Astrocyte (in vitro differentiated cells and primary cell): ENCODE data around the gene KRT6B. TPM values are rescaled to one million over a fixed set of nuclear protein-coding genes. Genes with fewer than 3 reads are reported as not detected.

Experiments used
- DNase-seq: peaks from one replicate; pipeline ENCODE4 v3.0.0-alpha.2; 2010; ENCODE audit warnings: low read depth
- FAIRE-seq: peaks from 2 replicates; lab custom pipeline; 2011; peaks lifted over from hg19 to GRCh38; lab: Jason Lieb, UNC
- H2AFZ ChIP-seq: 2 replicates; pipeline ENCODE4 v1.6.0; 2012; ENCODE audit warnings: low read depth, low read length, inconsistent platforms
- H3K27ac ChIP-seq: 2 replicates; pipeline ENCODE4 v1.5.1; 2011; ENCODE audit warnings: low read depth, low read length, inconsistent platforms
- H3K27me3 ChIP-seq: 2 replicates; pipeline ENCODE4 v1.6.0; 2011; ENCODE audit warnings: low read length, inconsistent platforms; ENCODE audit not compliant: insufficient read depth
- H3K36me3 ChIP-seq: 2 replicates; pipeline ENCODE4 v1.5.1; 2011; ENCODE audit warnings: low read length, inconsistent platforms; ENCODE audit not compliant: insufficient read depth
- H3K4me1 ChIP-seq: 2 replicates; pipeline ENCODE4 v1.5.1; 2011; ENCODE audit warnings: low read length, inconsistent platforms; ENCODE audit not compliant: insufficient read depth
- H3K4me2 ChIP-seq: 2 replicates; pipeline ENCODE4 v1.6.0; 2012; ENCODE audit warnings: low read length, inconsistent platforms
- H3K4me3 ChIP-seq: 2 replicates; pipeline ENCODE4 v1.5.1; 2011; ENCODE audit warnings: low read depth, mild to moderate bottlenecking, low read length, inconsistent platforms; ENCODE audit not compliant: insufficient read depth
- H3K79me2 ChIP-seq: 2 replicates; pipeline ENCODE4 v1.6.0; 2012; ENCODE audit warnings: mild to moderate bottlenecking, low read length, inconsistent platforms; ENCODE audit not compliant: insufficient read depth
- H3K9ac ChIP-seq: 2 replicates; pipeline ENCODE4 v1.6.0; 2012; ENCODE audit warnings: mild to moderate bottlenecking, low read length, inconsistent platforms
- H3K9me3 ChIP-seq: 2 replicates; pipeline ENCODE4 v1.5.1; 2012; ENCODE audit warnings: low read depth, mild to moderate bottlenecking, low read length, inconsistent platforms; ENCODE audit not compliant: insufficient read depth
- H4K20me1 ChIP-seq: 2 replicates; pipeline ENCODE4 v1.6.0; 2012; ENCODE audit warnings: low read length, inconsistent platforms; ENCODE audit not compliant: insufficient read depth
- H3K27ac Mint-ChIP-seq: one replicate; pipeline ENCODE4 v1.8.0; 2021; ENCODE audit warnings: mild to moderate bottlenecking, mixed read lengths; ENCODE audit not compliant: unreplicated experiment
- H3K27me3 Mint-ChIP-seq: one replicate; pipeline ENCODE4 v1.8.0; 2021; ENCODE audit warnings: low read depth, mixed read lengths; ENCODE audit not compliant: unreplicated experiment
- H3K36me3 Mint-ChIP-seq: one replicate; pipeline ENCODE4 v1.8.0; 2021; ENCODE audit warnings: low read depth, mixed read lengths; ENCODE audit not compliant: unreplicated experiment
- H3K4me1 Mint-ChIP-seq: one replicate; pipeline ENCODE4 v1.8.0; 2021; ENCODE audit warnings: low read depth, mixed read lengths; ENCODE audit not compliant: unreplicated experiment
- H3K4me3 Mint-ChIP-seq: one replicate; pipeline ENCODE4 v1.8.0; 2021; ENCODE audit warnings: mild to moderate bottlenecking, moderate library complexity, mixed read lengths; ENCODE audit not compliant: unreplicated experiment
- H3K9me3 Mint-ChIP-seq: one replicate; pipeline ENCODE4 v1.8.0; 2021; ENCODE audit warnings: mild to moderate bottlenecking, mixed read lengths; ENCODE audit not compliant: unreplicated experiment
- EZH2 ChIP-seq: IDR thresholded peaks from 2 replicates; pipeline ENCODE4 v1.6.1; 2012; ENCODE audit warnings: mild to moderate bottlenecking, low read length, inconsistent platforms; ENCODE audit not compliant: insufficient read depth
- total RNA-seq: library from RNA; stranded (reverse); gene quantifications from 2 replicates; pipeline ENCODE4 v1.2.1, GENCODE V29; 2021
- TF ChIP-seq, protein P1 (sequence below): IDR thresholded peaks from 2 replicates; pipeline ENCODE4 v1.5.1; 2011; ENCODE audit warnings: low read depth, mild to moderate bottlenecking, inconsistent platforms, low read length, moderate library complexity; ENCODE audit not compliant: insufficient read depth

KRT6B gene
- total RNA-seq, 1 donor from 2014 or later, result not detected

GRCh38 chr12:52458861-52459260, 6.9 kb upstream of the KRT6B start:
- H3K4me2 ChIP-seq, result no peak overlapping the region
- no peak overlapping the region for H3K9ac ChIP-seq
- no peak overlapping the region for H3K4me3 ChIP-seq
- H2AFZ ChIP-seq, result no peak overlapping the region
- FAIRE-seq, result no peak
- H3K9me3 ChIP-seq, result no peaks in the 10 kb centered on the region
- no peak overlapping the region for H3K4me3 Mint-ChIP-seq
- H3K27me3 Mint-ChIP-seq, result peaks cover 3% of the 10 kb centered on the region
- peaks cover 3% of the 10 kb centered on the region for H3K27me3 ChIP-seq
- no peaks in the 10 kb centered on the region for H3K36me3 Mint-ChIP-seq
- TF ChIP-seq, protein P1, sequence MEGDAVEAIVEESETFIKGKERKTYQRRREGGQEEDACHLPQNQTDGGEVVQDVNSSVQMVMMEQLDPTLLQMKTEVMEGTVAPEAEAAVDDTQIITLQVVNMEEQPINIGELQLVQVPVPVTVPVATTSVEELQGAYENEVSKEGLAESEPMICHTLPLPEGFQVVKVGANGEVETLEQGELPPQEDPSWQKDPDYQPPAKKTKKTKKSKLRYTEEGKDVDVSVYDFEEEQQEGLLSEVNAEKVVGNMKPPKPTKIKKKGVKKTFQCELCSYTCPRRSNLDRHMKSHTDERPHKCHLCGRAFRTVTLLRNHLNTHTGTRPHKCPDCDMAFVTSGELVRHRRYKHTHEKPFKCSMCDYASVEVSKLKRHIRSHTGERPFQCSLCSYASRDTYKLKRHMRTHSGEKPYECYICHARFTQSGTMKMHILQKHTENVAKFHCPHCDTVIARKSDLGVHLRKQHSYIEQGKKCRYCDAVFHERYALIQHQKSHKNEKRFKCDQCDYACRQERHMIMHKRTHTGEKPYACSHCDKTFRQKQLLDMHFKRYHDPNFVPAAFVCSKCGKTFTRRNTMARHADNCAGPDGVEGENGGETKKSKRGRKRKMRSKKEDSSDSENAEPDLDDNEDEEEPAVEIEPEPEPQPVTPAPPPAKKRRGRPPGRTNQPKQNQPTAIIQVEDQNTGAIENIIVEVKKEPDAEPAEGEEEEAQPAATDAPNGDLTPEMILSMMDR, result no peak
- TF ChIP-seq EZH2, result no peak
- H3K4me1 ChIP-seq, result no peaks in the 10 kb centered on the region
- H3K36me3 ChIP-seq, result no peaks in the 10 kb centered on the region
- no peaks in the 10 kb centered on the region for H3K9me3 Mint-ChIP-seq
- H4K20me1 ChIP-seq, result no peaks in the 10 kb centered on the region
- no peaks in the 10 kb centered on the region for H3K79me2 ChIP-seq
- no peak for DNase-seq
- no peak overlapping the region for H3K27ac ChIP-seq
- no peak overlapping the region for H3K27ac Mint-ChIP-seq
- peaks cover 6% of the 10 kb centered on the region for H3K4me1 Mint-ChIP-seq

GRCh38 chr12:52455821-52456220, 3.9 kb upstream of the KRT6B start:
- no peaks in the 10 kb centered on the region for H3K4me1 ChIP-seq
- H3K9me3 Mint-ChIP-seq, result no peaks in the 10 kb centered on the region
- H3K79me2 ChIP-seq, result no peaks in the 10 kb centered on the region
- no peak overlapping the region for H3K27ac ChIP-seq
- no peaks in the 10 kb centered on the region for H3K27me3 ChIP-seq
- no peaks in the 10 kb centered on the region for H3K9me3 ChIP-seq
- DNase-seq (no peak), FAIRE-seq (no peak)
- no peak overlapping the region for H3K27ac Mint-ChIP-seq
- H3K4me2 ChIP-seq, result no peak overlapping the region
- H3K36me3 ChIP-seq, result no peaks in the 10 kb centered on the region
- H3K9ac ChIP-seq, result no peak overlapping the region
- no peaks in the 10 kb centered on the region for H4K20me1 ChIP-seq
- H2AFZ ChIP-seq, result no peak overlapping the region
- peaks cover 9% of the 10 kb centered on the region for H3K4me1 Mint-ChIP-seq
- peaks cover 4% of the 10 kb centered on the region for H3K27me3 Mint-ChIP-seq
- no peak for TF ChIP-seq EZH2
- TF ChIP-seq, protein P1, result no peak
- no peaks in the 10 kb centered on the region for H3K36me3 Mint-ChIP-seq
- no peak overlapping the region for H3K4me3 Mint-ChIP-seq
- no peak overlapping the region for H3K4me3 ChIP-seq

GRCh38 chr12:52454411-52455201, 2.7 kb upstream of the KRT6B start:
- Histone ChIP-seq H3K9ac (no peak overlapping the region), H3K4me1 (no peaks in the 10 kb centered on the region), H2AFZ (no peak overlapping the region), H3K79me2 (no peaks in the 10 kb centered on the region), H3K4me2 (no peak overlapping the region), H3K36me3 (no peaks in the 10 kb centered on the region), H3K9me3 (no peaks in the 10 kb centered on the region), H3K27me3 (peaks cover 3% of the 10 kb centered on the region), H3K27ac (no peak overlapping the region), H4K20me1 (no peaks in the 10 kb centered on the region), H3K4me3 (no peak overlapping the region)
- FAIRE-seq (no peak), DNase-seq (no peak)
- TF ChIP-seq, protein P1, result no peak
- TF ChIP-seq EZH2, result no peak
- Mint-ChIP-seq H3K4me1 (peaks cover 9% of the 10 kb centered on the region), H3K4me3 (no peak overlapping the region), H3K9me3 (no peaks in the 10 kb centered on the region), H3K27me3 (peaks cover 15% of the 10 kb centered on the region), H3K27ac (no peak overlapping the region), H3K36me3 (no peaks in the 10 kb centered on the region)
